ENCODE measurements around the gene VSX1. TPM values are rescaled to one million over a fixed set of nuclear protein-coding genes. Genes with fewer than 3 reads are reported as not detected.

Gene VSX1
- polyA plus RNA-seq, 1 of the 3 experiments (the other 2 are of a cell fraction): not detected

DNA sequence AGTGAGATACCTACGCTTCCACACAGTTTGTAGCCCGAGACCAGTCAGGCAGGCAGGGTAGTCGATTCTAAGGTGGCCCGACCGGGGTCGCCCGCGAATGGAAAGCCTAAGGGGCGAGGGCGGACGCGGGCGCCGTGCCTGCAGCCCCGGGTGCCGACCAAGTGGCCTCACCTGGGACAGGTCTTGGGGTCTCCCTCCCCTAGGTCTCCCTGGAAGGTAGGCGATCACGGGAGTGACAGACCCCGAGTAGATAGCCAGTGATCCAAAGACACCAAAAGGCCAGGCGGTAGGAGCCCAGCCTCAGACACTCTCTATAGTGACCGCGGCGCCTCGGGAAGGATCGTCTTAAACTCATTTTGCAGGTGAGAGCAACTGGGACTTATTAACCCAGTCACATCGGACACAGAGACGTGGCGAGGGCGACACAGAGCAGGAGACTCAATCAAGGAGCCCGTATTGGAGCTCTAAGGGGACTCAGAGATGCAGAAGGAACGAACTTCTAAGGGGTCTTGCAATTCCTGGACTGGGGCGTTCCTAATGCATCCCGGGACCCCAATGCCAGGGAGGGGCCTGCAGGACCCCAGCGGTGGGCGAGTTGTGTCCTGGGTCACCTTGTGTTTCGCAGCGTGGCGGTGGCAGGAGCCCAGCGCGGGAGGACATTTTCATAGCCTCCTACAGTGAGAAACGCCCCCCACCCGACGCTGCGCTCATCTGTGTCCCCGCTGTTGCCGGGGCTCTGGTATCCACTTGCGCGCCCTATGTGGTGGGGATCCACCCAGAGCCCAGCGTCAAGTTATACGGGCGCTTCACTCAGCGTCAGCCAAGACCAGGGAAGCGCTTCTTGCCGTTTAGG lies 2.1 kb upstream of the VSX1 start:
- Histone ChIP-seq H4K20me1 (ENCODE audit: insufficient read depth) (no peaks in the 10 kb centered on the region), H3K27me3 (ENCODE audit: insufficient read depth) (peaks cover 67% of the 10 kb centered on the region), H3K9me3 (no peaks in the 10 kb centered on the region), H3K4me1 (ENCODE audit: control insufficient read depth in 1 of 2, insufficient read depth in 2 of 2, low read depth in 1 of 2, low read length in 1 of 2) (peaks cover 0 to 5% of the 10 kb centered on the region in 2 experiments; a peak in 1 of 4 replicates), H3K9ac (no peak overlapping the region), H3K27ac (ENCODE audit: low read depth in 2 of 2, low read length in 1 of 2) (no peak overlapping the region), H2AFZ (ENCODE audit: low read depth) (no peak overlapping the region; the same call in 1 of the 2 replicates), H3K9me2 (no peaks in the 10 kb centered on the region), H3K79me2 (ENCODE audit: insufficient read depth) (no peaks in the 10 kb centered on the region), H3K4me3 (ENCODE audit: low read depth in 2 of 2, low read length in 1 of 2) (0 out of 4 replicates have a peak overlapping the region, but pooled peaks of 1 of the 2 experiments have one; percentile 1), H3F3A (replicated peaks; ENCODE audit: insufficient read depth) (no peaks in the 10 kb centered on the region), H3K4me2 (peak overlapping the region; percentile 69; the same call in 1 of the 2 replicates), H3K36me3 (replicated peaks in 1 of 2; ENCODE audit: control insufficient read depth in 1 of 2, insufficient read depth in 2 of 2, low read length in 1 of 2) (no peaks in the 10 kb centered on the region)
- ChIA-PET POLR2A (no interaction called here), CTCF (interaction anchor here (1.0 kb wide), 1 partner anchor 10 kb away, joined by 3 read pairs; no protein-coding TSS in a partner anchor)
- no peak for DNase-seq
- 28% methylated on average over 38 of the region's 54 CpGs for WGBS (ENCODE audit: low lambda C conversion rate)
- TF ChIP-seq EZH2phosphoT487 (IDR thresholded peaks at IDR 0.05; ENCODE audit: borderline replicate concordance, low read depth): 0 out of 2 replicates have a peak, but pooled peaks have one; percentile 7
- TF ChIP-seq RAD21 (IDR thresholded peaks at IDR 0.05; ENCODE audit: low read length): no peak
- no peak for TF ChIP-seq TCF12 (IDR thresholded peaks at IDR 0.05)
- TF ChIP-seq MEF2A (IDR thresholded peaks at IDR 0.05; ENCODE audit: borderline replicate concordance, low read depth): no peak
- no peak for TF ChIP-seq ZBTB33 (IDR thresholded peaks at IDR 0.05; ENCODE audit: borderline replicate concordance, low read depth)

DNA sequence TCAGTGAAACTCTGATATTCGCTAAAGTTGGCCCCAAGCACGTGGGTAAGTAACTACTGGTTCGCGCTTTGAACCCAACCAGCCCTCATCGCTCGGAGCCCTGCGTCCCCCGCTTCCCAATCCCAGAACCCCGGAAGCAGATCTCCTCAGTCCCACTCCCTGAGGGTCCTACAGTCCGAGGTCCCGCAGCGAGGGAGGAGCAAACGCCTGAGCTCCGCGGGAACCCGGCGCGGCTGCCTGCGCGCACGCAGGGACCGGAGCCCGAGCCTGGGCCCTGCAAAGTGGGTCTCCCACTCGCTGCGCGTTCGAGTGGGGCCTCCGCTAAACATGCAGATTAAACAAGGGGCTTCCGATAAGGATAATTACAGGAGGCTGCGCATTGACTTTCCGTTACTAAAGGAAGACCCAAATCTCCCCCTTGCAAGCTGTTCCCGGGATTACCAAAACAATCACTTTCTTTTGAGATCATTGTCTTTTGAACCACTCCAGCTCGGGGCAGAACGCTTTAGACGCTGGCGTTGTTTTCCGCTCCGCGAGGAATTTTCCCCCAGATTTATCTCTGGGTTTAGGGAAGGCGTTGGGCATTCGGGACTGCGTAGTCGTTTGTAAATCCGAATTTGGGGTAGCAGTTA lies 1.3 kb upstream of the VSX1 start:
- TF ChIP-seq NRF1 (IDR thresholded peaks at IDR 0.05; ENCODE audit: low read depth, low read length) (no peak), USF2 (IDR thresholded peaks at IDR 0.05; ENCODE audit: borderline replicate concordance, low read depth, low read length) (no peak), EZH2phosphoT487 (IDR thresholded peaks at IDR 0.05; ENCODE audit: borderline replicate concordance, low read depth) (peak; percentile 47)
- H3K4me3 ChIP-seq (ENCODE audit: low read depth in 2 of 2, low read length in 1 of 2): peak overlapping the region in 1 of 2 experiments; percentile 1; a peak in 1 of 4 replicates
- DNase-seq: peak; percentile 45
- H3K4me2 ChIP-seq: peak overlapping the region; percentile 69; the same call in 1 of the 2 replicates
- 16% methylated on average over 30 of the region's 44 CpGs for WGBS (ENCODE audit: low lambda C conversion rate)
- no peaks in the 10 kb centered on the region for H4K20me1 ChIP-seq (ENCODE audit: insufficient read depth)
- H3K4me1 ChIP-seq (ENCODE audit: control insufficient read depth in 1 of 2, insufficient read depth in 2 of 2, low read depth in 1 of 2, low read length in 1 of 2): peaks cover 0 to 5% of the 10 kb centered on the region in 2 experiments; a peak in 1 of 4 replicates
- H3K79me2 ChIP-seq (ENCODE audit: insufficient read depth): no peaks in the 10 kb centered on the region
- no peak overlapping the region for H3K9ac ChIP-seq
- H2AFZ ChIP-seq (ENCODE audit: low read depth): no peak overlapping the region; the same call in 1 of the 2 replicates
- POLR2A ChIA-PET: no interaction called here
- CTCF ChIA-PET: no interaction called here
- no peaks in the 10 kb centered on the region for H3K9me3 ChIP-seq
- H3K27me3 ChIP-seq (ENCODE audit: insufficient read depth): peaks cover 74% of the 10 kb centered on the region
- H3K27ac ChIP-seq (ENCODE audit: low read depth in 2 of 2, low read length in 1 of 2): no peak overlapping the region
- H3K9me2 ChIP-seq: no peaks in the 10 kb centered on the region
- H3K36me3 ChIP-seq (replicated peaks in 1 of 2; ENCODE audit: control insufficient read depth in 1 of 2, insufficient read depth in 2 of 2, low read length in 1 of 2): no peaks in the 10 kb centered on the region
- no peaks in the 10 kb centered on the region for H3F3A ChIP-seq (replicated peaks; ENCODE audit: insufficient read depth)

Measured in SK-N-SH (cell line).